ENCODE measurements around the gene DAP. TPM values are rescaled to one million over a fixed set of nuclear protein-coding genes. Genes with fewer than 3 reads are reported as not detected.

The DAP gene
- total and polyA plus RNA-seq, 2 of the 4 experiments (the other 2 are of a cell fraction): 49.6 to 189 TPM

- Histone ChIP-seq H3K79me1 (ENCODE audit: low read depth in 1 of 2, low read length in 2 of 2) (peaks cover 36 to 54% of the 10 kb centered on the region in 2 experiments), H3K18ac (ENCODE audit: low read depth, low read length) (no peak overlapping the region), H2AFZ (replicated peaks; ENCODE audit: low read length, poor library complexity) (peak overlapping the region; percentile 29), H2BK15ac (ENCODE audit: low read depth, low read length) (no peak overlapping the region), H3K4me1 (ENCODE audit: control insufficient read depth, insufficient read depth, low read length) (no peaks in the 10 kb centered on the region; the same call in 1 of the 2 replicates), H2AK5ac (ENCODE audit: low read depth, low read length) (no peak overlapping the region), H4K8ac (ENCODE audit: low read depth in 2 of 2, low read length in 2 of 2) (no peak overlapping the region), H3K27me3 (ENCODE audit: control insufficient read depth, insufficient read depth, low read length) (no peaks in the 10 kb centered on the region), H3K14ac (replicated peaks; ENCODE audit: low read depth, low read length) (no peak overlapping the region), H4K20me1 (ENCODE audit: insufficient read depth, low read length) (peaks cover 30% of the 10 kb centered on the region), H3K36me3 (ENCODE audit: control insufficient read depth, insufficient read depth, low read length) (peaks cover 57% of the 10 kb centered on the region), H3K56ac (ENCODE audit: extremely low read depth, insufficient read depth, low read length) (no peak overlapping the region), H3K9me1 (ENCODE audit: insufficient read depth, low read length) (peaks cover 13% of the 10 kb centered on the region), H2BK5ac (ENCODE audit: low read depth, low read length, poor library complexity, severe bottlenecking) (no peak overlapping the region), H4K5ac (ENCODE audit: low read depth, low read length) (no peak overlapping the region), H2BK20ac (ENCODE audit: low read depth, low read length) (no peak overlapping the region), H3K23ac (ENCODE audit: low read depth, low read length) (no peak overlapping the region), H3K4ac (ENCODE audit: low read depth, low read length) (no peak overlapping the region), H3K9me3 (ENCODE audit: control insufficient read depth, insufficient read depth, low read length) (no peaks in the 10 kb centered on the region), H3K4me2 (ENCODE audit: low read depth, low read length) (no peak overlapping the region), H3K9ac (ENCODE audit: low read depth, low read length) (no peak overlapping the region), H3K4me3 (ENCODE audit: insufficient read depth, low read depth, low read length) (no peak overlapping the region), H2AK9ac (replicated peaks; ENCODE audit: low read depth, low read length, poor library complexity) (no peak overlapping the region), H4K91ac (ENCODE audit: insufficient read depth, low read depth, low read length) (no peak overlapping the region), H2BK120ac (ENCODE audit: low read depth, low read length) (no peak overlapping the region), H3K27ac (ENCODE audit: insufficient read depth, low read length) (no peak overlapping the region)
- 100% methylated on average over 9 of the region's 22 CpGs; no CpG with 5 or more reads in 1 of the 2 experiments for WGBS, 2 experiments (ENCODE audit: extremely low coverage in 2 of 2, insufficient read length in 1 of 2)
- intact Hi-C loops (cut with micrococcal nuclease) (no loop called here), dilution Hi-C loops (cut with HindIII; ENCODE audit: low sequenced_read_pairs, unreplicated experiment) (no loop called here), in situ Hi-C loops (cut with MboI; ENCODE audit: low sequenced_read_pairs) (no loop called here)
- TF ChIP-seq SMC3 (IDR thresholded peaks at IDR 0.05; ENCODE audit: low read depth, low read length) (no peak), CEBPB (IDR thresholded peaks at IDR 0.05; ENCODE audit: low read depth, low read length) (no peak), NFE2L2 (IDR thresholded peaks at IDR 0.05; ENCODE audit: low read depth, low read length) (no peak), MAFK (IDR thresholded peaks at IDR 0.05; ENCODE audit: low read depth, low read length) (no peak), FOS (IDR thresholded peaks at IDR 0.05; ENCODE audit: low read depth, low read length) (no peak)
- POLR2A ChIA-PET (ENCODE audit: unreplicated experiment): no interaction called here
- ATAC-seq (ENCODE audit: low read depth) (no peak), DNase-seq (no peak)
- CTCF ChIA-PET: no interaction called here
- BruUV-seq (replicated peaks): no TSS peak
These were observed 79.0 kb downstream of the DAP start for GRCh38 chr5:10681731-10682679.
